C1 segment of cervical spinal cord (tissue), 14 donors: ENCODE data around the gene EMP3.
"Not testable (repeated sequence)": the region's sequence is repeated elsewhere in the genome, so short reads cannot be mapped to it uniquely, and the experiment has no call there.

Source experiments
- DNase-seq, 14 donors: peaks; one replicate each; lab custom pipeline; 2025; lab: John Stamatoyannopoulos, UW

The EMP3 gene, protein sequence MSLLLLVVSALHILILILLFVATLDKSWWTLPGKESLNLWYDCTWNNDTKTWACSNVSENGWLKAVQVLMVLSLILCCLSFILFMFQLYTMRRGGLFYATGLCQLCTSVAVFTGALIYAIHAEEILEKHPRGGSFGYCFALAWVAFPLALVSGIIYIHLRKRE

DNA sequence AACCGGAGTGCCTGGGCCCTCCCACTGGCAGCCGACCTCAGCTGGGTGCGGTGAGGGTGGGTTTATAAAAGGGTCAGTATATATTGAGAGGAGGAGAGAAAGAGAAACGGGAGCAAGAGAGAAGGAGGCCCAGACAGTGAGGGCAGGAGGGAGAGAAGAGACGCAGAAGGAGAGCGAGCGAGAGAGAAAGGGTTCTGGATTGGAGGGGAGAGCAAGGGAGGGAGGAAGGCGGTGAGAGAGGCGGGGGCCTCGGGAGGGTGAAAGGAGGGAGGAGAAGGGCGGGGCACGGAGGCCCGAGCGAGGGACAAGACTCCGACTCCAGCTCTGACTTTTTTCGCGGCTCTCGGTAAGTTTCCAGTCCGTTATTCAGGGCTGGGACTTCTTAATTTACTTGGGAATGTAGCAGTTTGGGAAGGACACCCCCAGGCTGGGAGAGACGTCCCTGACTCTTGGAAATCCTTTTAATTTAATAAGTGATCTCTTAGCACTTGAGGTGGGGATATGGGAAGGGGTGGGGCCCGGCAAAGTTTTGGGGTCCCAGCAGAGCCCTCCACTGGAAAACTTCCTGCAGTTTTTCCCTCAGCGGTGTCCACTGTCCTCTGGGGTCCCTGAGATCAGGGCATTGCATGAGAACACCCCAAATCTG lies at the start of gene EMP3:
EMP3 (plus strand) TSS at position 288 of the 646 bp plus-strand sequence. CDS start 1,293 bp downstream, outside the sequence.
- peak in 8 of 14 donors; percentile 8 to 65 (median 40) for DNase-seq

DNA sequence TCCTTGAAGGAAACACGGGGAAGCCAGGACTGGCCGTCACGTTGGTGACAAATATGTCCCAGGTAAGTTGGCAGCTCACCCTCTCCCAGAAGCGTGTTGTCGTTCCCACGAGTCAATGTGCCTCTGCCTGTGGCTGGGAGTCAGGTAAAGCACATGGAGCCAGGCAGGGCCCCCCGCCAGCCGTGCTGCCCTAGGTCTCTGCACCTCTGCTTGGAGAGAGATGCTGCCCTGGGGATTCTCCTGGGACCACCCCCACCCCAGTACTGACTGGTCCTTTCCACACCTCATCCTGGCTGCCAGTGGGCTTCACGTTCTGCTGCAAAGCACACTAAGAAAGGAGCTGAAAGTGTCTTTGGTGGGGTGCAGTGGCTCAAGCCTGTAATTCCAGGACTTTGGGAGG lies 45.6 kb upstream of the EMP3 start:
- no peak for DNase-seq

DNA sequence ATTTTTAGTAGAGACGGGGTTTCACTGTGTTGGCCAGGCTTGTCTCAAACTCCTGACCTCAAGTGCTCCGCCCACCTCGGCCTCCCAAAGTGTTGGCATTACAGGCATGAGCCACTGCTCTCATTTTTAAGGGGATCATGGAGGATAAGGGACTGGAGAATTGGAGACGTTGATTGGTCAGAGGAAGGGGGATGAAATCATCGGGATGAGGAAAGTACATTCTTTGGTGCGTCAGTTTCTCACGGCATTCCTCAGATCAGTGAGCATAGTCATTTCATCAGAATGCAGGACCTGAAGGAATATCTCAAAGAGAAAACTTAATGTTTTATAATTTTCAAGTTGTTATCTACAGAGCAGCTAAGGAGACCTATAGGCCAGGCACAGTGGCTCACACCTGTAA lies 41.4 kb upstream of the EMP3 start:
- DNase-seq = no peak

DNA sequence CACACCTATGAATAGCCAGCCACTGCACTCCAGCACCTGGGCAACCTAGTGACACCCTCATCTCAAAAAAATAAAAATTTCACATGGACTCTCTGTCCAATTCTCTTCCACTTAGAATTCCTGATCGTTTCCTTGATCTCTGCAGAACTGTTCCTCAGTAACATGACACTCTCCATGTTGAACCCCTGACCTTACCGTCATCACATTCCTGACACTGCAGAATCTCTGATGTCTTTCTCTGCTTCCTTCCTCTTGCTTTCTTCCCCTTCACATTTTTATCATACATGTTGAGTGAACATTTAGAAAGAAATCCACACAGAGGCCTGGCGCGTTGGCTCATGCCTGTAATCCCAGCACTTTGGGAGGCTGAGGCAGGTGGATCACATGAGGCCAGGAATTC lies 40.5 kb upstream of the EMP3 start:
- no peak for DNase-seq

DNA sequence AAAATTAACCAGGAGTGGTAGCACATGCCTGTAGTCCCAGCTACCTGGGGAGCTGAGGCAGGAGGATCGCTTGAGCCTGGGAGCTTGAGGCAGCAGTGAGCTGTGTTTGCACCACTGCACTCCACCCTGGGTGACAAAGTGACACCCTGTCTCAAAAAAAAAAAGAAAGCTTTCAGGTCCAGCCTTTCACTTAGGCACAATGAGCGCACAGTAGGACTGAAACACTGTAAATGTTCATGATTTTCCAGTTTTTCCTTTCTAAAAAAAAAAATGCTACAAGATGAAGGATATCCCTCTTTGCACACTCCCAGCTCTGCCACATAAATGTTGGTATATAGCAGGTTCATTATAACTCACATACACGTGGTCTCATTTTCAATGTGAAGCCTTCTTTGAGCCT lies 37.6 kb upstream of the EMP3 start:
- DNase-seq = no peak

DNA sequence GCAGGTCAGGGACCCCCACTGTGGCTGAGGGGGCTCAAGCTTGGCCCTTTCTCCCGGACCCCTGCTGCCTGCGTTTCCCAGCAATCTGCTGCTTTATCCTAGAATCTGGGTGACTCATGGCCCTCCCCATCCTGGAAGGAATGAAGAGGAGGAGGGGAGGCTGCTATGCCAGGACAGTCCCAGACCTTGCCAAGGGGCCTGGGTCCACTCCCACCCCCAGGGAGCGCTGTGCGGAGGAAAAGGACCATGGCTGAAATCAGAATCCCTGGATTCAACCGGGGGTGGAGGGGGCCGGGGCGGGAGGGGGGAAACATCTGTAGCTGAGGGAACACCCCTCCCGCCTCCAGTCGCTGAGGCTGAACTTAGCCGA lies 35.0 kb upstream of the EMP3 start:
- DNase-seq = peak in 2 of 14 donors; percentile 17 to 64

DNA sequence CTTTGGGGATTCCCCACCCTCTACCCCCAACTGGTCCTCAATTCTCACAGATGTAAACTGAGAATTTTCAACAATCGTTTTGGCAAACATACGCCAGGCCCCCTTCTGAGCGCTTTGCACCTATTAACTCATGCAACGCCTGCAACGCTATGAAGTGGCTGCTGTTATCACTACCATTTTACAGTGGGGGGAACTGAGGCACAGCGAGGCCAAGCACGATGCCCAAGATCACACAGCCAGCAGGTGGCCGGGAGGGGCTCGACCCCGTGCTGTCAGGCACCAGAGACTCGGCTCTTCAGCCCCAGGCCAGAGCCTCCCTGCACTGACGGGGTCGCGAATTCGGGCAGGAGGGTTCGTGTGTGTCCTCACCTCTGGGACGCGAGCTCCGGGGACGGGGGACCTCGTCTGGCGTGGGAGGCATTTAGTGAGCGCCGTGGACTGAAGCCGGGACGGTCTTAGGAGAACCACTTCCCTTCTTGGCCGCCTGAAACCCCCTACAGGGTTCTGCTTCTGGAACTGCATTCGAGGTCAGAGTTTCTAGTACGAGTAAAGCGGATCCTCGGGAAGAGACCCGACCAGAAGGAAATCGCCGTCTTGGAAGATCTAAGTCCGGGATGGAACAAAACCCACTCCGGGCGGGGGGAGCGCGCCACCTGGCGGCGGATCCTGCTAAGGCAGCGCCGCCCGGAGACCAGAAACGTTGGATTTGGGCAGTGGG lies 34.4 kb upstream of the EMP3 start:
- peak in 12 of 14 donors; percentile 12 to 80 (median 46) for DNase-seq

DNA sequence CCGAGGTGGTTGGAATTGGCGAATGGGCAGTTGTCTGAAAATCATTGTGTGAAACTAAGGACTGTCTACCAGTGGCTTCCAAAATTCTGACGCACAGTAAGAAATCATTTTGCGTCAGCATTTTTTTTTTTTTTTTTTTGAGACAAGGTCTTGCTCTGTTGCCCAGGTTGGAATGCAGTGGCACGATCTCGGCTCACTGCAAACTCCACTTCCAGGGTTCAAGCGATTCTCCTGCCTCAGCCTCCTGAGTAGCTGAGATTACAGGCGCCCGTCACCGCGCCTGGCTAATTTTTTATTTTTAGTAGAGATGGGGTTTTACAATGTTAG lies 33.9 kb upstream of the EMP3 start:
- not testable (repeated sequence) for DNase-seq

DNA sequence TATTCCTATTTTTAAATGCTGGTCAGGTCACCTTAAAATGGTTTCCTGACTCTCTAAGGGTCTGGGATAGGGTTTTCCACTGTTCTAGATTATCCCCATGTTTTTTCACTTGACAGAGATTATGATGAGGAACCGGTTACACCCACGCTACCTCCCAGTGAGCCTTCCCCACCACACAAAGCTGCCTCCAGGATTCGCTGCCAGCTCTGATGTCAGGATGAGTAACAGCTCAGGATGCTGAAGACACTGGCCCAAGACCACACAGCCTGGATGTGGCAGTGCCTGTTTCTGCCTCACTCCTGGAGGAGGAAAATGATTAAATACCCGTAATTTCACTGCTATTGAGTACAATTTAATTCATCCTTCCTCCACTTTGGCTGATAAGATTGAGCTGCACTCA lies 32.6 kb upstream of the EMP3 start:
- DNase-seq = no peak

DNA sequence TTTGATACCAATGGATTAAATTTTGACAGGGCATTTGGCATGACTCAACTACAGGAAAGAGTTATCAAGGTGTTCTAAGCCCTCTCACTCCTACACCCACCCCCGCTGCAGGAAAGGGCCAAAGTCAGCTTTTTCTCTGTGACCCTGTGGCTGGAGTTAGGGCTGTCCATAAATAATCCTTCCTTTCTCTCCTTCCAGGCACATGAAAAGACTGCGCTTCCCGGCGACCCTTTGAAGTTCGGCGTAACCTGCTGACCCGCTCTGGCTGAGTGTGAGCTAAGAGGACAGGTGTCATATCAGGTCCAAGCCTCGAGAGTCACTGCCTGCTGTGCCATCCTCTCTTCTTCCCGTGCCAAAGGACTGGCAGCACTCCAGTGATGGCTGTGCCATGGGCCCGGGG lies 29.9 kb upstream of the EMP3 start:
- DNase-seq = no peak

DNA sequence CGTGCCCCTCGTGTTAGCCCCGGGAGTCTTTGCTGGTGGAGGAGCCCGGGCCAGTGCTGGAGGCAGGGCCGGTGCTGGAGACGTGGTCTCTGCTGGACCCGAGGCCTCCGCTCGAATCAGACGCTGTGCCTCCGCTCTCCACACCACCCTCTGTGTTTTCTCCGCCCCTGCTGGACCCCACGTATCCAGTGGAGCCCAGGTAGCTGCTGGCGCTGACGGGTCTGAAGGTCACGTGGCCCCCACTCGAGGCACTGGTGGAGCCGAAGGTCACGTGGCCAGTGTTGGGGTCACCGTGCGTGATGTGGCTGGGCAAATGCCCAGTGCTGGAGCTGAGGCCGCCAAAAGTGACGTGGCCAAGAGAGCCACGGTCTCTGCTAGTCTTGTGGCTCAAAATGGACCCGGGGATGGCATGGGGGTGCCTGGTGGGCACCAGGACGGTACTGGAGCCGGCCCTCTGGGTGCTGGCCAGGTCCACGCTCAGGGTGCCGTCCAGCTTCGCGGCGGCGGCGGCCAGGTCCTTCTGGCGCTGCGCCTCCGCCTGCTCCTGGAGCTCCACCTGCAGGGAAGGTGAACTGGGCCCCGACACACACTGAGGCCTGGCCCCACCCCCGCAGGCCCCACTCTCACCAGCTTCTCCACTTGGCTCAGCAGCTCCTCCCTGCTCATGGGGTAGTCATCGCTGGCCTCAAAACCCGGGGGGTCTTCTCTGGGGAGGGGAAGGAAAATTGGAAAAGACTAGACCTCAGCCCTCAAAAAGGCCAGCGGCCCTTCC lies 28.2 kb upstream of the EMP3 start:
- DNase-seq = no peak

DNA sequence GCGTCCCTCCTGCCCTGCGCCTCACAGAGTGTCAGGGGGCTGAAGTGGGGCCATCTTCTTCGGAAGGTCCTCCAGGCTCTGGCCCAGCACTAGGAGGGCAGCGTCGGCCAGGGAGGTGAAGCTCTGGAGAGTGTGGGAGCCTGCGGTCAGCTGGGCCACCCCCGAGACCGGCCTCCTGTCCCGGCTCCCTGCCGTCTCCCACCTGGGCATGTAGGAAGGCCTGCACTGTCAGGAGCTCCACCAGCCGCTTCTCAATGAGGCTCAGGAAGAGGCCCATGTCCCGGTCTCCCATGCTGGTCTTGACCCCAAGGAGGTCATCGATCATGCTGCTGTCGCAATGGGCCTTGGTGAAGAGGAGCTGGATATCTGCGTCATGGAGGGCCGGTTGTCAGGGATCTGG lies 27.4 kb upstream of the EMP3 start:
- DNase-seq = no peak

DNA sequence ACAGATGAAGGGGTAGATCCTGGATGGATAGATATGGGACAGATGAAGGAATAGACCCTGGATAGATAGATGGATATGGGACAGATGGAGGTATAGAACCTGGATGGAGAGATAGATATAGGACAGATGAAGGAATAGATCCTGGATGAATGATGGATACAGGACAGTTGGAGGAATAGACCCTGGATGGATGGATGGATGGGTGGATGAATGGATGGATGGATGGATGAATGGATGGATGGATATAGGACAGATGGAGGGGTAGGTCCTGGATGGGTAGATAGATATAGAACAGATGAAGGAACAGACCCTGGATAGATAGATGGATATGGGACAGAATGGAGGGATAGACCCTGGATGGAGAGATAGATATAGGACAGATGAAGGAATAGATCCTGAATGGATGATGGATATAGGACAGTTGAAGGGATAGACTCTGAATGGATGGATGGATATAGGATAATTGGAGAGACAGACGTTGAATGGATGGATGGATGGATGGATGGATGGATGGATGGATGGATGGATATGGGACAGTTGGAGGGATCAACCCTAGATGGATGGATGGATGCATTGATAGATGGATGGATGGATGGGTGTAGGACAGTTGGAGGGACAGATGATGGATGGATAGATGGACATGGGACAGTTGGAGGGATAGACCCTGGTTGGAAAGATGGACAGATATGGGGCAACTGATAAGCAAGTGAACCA lies 23.3 kb upstream of the EMP3 start:
- no peak for DNase-seq

DNA sequence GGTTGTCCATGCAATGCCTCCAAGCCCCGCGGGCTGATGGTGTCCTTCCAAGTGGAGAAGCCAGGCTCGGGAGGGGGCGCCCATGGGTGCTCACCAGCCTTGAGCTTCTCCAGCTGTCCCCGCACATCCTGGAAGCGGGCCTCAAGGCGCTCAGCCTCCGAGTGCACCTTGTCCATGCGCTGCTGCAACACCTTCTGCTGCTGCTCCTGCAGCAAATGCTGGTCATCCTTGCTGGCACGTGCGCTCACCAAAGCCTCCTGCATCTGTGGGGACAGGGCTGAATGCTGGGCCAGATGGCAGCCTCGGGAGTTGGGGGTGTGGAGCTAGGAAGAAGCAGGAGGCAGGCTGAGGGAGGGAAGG lies 22.8 kb upstream of the EMP3 start:
- no peak for DNase-seq

DNA sequence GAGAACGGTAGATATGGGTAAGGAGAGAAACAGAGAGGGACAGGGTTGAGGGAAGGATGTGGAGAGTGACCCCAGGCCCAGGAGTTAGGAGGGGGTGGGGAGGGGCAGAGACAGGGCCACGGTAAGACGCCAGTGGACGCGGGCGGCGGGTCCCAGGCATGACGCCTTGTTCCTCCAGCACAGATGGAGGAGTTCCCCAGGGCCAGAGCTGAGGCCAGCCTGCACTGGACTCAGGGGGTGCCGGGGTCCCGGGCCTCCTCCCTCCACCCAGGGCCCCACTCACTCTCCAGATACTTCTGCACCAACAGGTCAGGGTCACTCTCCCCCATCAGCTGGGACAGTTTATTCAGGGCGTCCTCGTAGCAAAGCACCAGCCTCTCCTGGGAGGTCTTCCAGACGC lies 22.0 kb upstream of the EMP3 start:
- DNase-seq = no peak

DNA sequence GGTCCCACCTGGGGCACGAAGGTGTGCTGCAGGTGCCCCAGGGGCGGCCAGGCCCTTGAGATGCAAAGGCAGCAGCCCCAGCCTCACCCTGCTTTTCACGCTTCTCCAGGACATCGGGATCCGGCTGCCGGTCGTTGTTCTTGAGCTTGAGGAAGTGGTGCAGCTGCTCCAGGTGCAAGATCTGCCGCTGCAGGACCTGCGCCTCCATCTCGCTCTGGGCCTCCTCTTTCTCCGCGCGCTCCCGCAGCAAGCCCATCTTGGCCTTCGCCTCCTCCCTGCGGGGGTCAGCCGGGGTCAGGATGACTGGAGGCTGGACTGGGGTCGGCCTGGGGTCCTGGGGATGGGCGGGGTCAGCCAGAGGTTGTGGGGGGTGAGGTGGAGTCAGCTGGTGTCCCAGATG lies 21.5 kb upstream of the EMP3 start:
- no peak for DNase-seq

DNA sequence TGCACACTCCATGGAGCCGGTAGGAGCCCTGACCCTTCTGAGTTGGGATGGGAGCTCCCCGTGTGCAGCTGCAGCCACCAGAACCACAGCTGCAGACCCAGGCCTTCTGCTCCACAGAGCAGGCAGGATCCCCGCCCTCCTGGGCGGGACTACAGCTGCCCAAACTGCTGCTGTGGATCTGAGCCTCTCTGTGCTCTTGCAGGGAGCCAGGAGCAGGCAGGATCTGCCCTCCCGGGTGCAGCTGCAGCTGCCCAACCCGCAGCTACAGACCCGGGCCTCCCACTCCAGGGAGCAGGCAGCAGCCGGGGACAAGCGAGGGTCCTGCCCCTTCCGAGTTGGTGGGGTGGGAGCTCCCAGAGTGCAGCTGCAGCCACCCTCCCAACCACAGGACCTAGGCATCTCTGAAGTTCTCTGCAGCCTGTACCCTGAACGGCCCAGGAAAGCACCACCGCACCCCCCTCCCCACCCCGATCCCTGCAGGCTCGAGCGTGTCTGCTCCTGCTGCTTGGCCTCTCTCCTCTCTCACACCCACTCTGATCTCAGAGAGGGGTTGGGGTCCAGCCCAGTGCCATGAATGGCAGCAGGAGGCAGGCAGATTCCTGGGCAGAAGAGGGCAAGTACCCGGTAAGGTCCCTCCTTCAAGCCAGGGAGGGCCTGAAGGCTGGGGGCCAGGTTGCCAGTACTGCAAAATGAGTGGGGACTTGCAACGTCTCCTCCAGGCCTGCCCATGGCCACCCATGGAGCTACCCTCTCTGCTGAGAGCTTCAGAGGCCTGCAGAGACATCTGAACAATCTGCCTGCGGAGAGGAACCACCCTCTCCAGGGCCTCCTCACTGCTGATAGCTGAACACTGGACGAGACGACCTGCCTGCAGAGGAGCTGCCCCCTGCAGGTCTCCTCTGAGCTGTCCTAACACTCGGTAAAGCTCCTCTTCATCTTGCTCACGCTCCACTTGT lies 16.4 kb upstream of the EMP3 start:
- peak in 1 of 14 donors; percentile 2 for DNase-seq

DNA sequence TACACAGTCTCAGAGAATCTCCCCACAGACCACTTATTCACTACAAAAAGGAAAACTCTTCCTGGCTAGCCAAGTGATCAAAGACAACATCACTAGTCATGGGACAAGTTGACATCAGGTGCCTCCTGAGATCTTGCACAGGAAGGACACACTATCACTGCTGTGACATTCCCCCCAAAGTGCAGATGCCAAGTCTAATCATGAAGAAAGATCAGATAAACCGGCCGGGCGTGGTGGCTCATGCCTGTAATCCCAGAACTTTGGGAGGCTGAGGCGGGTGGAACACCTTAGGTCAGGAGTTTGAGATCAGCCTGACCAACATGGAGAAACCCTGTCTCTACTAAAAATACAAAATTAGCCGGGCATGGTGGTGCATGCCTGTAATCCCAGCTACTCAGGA lies 15.6 kb upstream of the EMP3 start:
- DNase-seq = not testable (repeated sequence)

DNA sequence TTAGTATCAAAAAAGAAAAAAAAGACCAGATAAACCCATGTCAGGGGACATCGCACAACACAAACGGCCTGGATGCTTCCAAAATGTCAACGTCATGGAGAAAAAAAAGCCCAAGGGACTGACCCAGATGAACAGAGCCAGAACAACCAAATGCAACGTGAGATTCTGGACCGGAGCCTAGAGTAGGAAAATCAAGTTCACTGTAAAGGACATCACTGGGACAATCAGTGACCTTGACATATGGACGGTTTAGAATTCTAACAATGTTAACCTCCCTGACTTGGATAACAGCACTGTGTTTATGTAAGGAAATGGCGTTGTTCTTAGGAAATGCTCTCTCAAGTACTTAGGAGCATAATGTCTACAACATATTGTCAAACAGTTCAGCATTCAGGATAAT lies 15.1 kb upstream of the EMP3 start:
- no peak for DNase-seq

DNA sequence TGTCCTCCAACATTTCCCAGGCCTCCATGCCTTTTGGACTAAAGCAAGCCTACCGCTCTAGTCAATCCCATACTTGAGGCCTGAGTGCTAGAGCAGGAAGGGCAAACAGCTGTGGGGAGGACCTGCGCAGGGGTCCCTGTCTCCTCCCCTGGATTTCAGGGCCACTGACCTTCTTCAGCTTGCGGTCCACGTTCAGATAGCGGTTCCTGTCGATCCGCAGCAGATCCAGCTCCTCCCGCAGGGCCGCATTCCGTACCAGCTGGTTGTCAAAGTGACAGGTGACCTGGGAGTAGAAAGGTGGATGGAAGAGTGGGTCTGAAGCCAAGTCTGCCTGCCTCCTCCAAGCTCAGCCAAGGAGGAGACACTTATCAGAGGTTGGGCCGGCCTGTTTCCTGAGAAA lies 14.0 kb upstream of the EMP3 start:
- no peak for DNase-seq

DNA sequence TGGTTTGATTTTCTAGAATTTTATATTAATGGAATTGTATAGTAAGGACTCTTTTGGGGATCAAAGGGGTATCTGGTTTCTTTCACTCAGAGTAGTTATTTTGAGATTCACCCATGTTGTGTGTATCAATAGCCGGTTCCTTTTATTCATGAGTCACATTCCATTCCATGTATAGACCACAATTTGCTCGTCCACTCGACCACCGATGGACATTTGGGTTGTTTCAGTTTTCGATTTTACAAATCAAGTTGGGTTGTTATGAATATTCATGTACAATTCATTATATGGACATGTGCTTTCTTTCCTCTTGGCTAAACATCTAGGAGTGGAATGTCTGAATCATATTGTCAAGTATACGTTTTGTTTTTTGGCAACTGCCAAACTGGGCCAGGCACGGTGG lies 9.6 kb upstream of the EMP3 start:
- no peak for DNase-seq
